22Rv1 (cell line): Measurements from ENCODE around the gene SYPL2.

ENCODE experiments used
- ZFX ChIP-seq: fragments of 450-650 bp; IDR thresholded peaks from 2 replicates; pipeline ENCODE4 v1.6.1; 2017; ENCODE audit warnings: antibody characterized with exemption, borderline replicate concordance
- TF ChIP-seq, protein P1 (sequence below): fragments of 450-650 bp; IDR thresholded peaks from 2 replicates; pipeline ENCODE4 v1.5.1; 2017; ENCODE audit warnings: mild to moderate bottlenecking

DNA sequence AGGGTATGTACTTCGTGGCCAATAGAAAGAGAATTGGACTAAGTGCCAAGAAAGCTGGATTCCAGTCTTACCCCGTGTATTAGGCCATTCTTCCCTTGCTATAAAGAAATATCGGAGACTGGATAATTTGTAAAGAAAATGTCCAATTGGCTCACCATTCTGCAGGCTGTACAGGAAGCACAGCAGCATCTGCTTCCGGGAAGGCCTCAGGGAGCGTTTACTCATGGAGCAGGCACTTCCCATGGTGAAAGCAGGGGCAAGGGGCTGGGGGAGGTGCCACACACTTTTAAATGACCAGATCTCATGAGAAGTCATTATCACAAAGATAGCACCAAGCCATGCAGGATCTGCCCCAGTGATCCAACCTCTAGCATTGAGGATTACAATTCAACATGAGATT, 51.0 kb downstream of the SYPL2 start:
- TF ChIP-seq, protein P1, sequence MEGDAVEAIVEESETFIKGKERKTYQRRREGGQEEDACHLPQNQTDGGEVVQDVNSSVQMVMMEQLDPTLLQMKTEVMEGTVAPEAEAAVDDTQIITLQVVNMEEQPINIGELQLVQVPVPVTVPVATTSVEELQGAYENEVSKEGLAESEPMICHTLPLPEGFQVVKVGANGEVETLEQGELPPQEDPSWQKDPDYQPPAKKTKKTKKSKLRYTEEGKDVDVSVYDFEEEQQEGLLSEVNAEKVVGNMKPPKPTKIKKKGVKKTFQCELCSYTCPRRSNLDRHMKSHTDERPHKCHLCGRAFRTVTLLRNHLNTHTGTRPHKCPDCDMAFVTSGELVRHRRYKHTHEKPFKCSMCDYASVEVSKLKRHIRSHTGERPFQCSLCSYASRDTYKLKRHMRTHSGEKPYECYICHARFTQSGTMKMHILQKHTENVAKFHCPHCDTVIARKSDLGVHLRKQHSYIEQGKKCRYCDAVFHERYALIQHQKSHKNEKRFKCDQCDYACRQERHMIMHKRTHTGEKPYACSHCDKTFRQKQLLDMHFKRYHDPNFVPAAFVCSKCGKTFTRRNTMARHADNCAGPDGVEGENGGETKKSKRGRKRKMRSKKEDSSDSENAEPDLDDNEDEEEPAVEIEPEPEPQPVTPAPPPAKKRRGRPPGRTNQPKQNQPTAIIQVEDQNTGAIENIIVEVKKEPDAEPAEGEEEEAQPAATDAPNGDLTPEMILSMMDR, result no peak
- TF ChIP-seq ZFX, result no peak
